Right cardiac atrium (tissue), 5 donors: ENCODE results near the gene WNT2B. TPM values are rescaled to one million over a fixed set of nuclear protein-coding genes. Genes with fewer than 3 reads are reported as not detected.
"Not testable (repeated sequence)": the region's sequence is repeated elsewhere in the genome, so short reads cannot be mapped to it uniquely, and the experiment has no call there.

Experiments
- ATAC-seq, 2 donors: fragments of 200-7000 bp; cut with Tn5 transposase; one replicate each; pipeline versions ENCODE4 v1.8.0 to v1.9.1; 2020; ENCODE audit warnings: moderate library complexity in 2 of 2, mild to moderate bottlenecking in 1 of 2
- DNase-seq, 3 donors: peaks; one replicate each; pipeline ENCODE4 v3.0.0-alpha.2; 2020
- H3K27ac ChIP-seq: one replicate; pipeline ENCODE4 v1.5.1; 2013; ENCODE audit warnings: mild to moderate bottlenecking, low read length, control low read depth, moderate library complexity
- H3K27me3 ChIP-seq: one replicate; pipeline ENCODE4 v1.6.1; 2013; ENCODE audit not compliant: control insufficient read depth, insufficient read depth
- H3K4me1 ChIP-seq: one replicate; pipeline ENCODE4 v1.6.1; 2013; ENCODE audit warnings: low read length; ENCODE audit not compliant: control insufficient read depth, insufficient read depth
- H3K4me3 ChIP-seq: one replicate; pipeline ENCODE4 v1.5.1; 2013; ENCODE audit warnings: low read length, control low read depth
- H3K9me3 ChIP-seq: one replicate; pipeline ENCODE4 v1.6.1; 2013; ENCODE audit warnings: low read length; ENCODE audit not compliant: control insufficient read depth
- WGBS: extraction: QIAGEN DNeasy Blood & Tissue Kit; methylation state at CpG from one replicate; pipeline ENCODE4 v1.1.7; 2013; 5-methylcytosine and 5-hydroxymethylcytosine counted together
- intact Hi-C, 4 donors: fragments of 100-400 bp; cut with DNase I; formaldehyde crosslinking; loops; one replicate each; pipeline versions ENCODE4 v1.11.0 to v1.14.0; 2022 to 2023
- long read RNA-seq, 4 donors: library from polyadenylated mRNA; unstranded; transcript quantifications; one replicate each; pipeline ENCODE4 v2.0.0, GENCODE V29; 2020 to 2021
- polyA plus RNA-seq: library from polyadenylated mRNA; stranded (reverse); fragments of 200-250 nt; gene quantifications from one replicate; pipeline ENCODE4 v1.2.3, GENCODE V29; 2013
- total RNA-seq, 4 donors: library from RNA; stranded (reverse); fragmentation: NEBNext Ultra II Directional; extraction: Animal tissue kit (Norgen Biotek cat#: 25700); gene quantifications; one replicate each; pipeline ENCODE4 v1.2.1, GENCODE V29; 2021
- donor health status: healthy with polysubstance abuse.
- donor health status: DM: no; HTN: yes; CAD: no.
- donor health status: DM: no; HTN: no; CAD: no.
- donor health status: DM: no; HTN: yes; CAD: no; lungs with severe emphysema.
- donor health status: DM: yes; HTN: yes; CAD: no.

WNT2B gene
- total RNA-seq (10 to 100 TPM in 3 of 4 donors, 1 to 10 TPM in 1; 7.1 to 14.1 (median 11.9) TPM), polyA plus RNA-seq (3.5 TPM)
- long read RNA-seq, donor 1, transcript WNT2B-202 (5 exons, 3,818 nt) = major isoform, 18 of 27 reads
- long read RNA-seq, donor 1, partial matches to known transcripts = 4 of 27 reads
- long read RNA-seq, donor 1, other reads (novel, unspliced or antisense) = 5 of 27 reads
- long read RNA-seq, donor 2, transcript WNT2B-202 (5 exons, 3,818 nt) = major isoform, 21 of 25 reads
- long read RNA-seq, donor 2, partial matches to known transcripts = 3 of 25 reads
- long read RNA-seq, donor 2, other reads (novel, unspliced or antisense) = 1 of 25 reads
- long read RNA-seq, donor 3, transcript WNT2B-202 (5 exons, 3,818 nt) = major isoform, 21 of 28 reads
- long read RNA-seq, donor 3, partial matches to known transcripts = 1 of 28 reads
- long read RNA-seq, donor 3, other reads (novel, unspliced or antisense) = 6 of 28 reads
- long read RNA-seq, donor 4, transcript WNT2B-202 (5 exons, 3,818 nt) = major isoform, 19 of 20 reads
- long read RNA-seq, donor 4, partial matches to known transcripts = 1 of 20 reads
- long read RNA-seq, donor 4, other reads (novel, unspliced or antisense) = 0 of 20 reads

DNA sequence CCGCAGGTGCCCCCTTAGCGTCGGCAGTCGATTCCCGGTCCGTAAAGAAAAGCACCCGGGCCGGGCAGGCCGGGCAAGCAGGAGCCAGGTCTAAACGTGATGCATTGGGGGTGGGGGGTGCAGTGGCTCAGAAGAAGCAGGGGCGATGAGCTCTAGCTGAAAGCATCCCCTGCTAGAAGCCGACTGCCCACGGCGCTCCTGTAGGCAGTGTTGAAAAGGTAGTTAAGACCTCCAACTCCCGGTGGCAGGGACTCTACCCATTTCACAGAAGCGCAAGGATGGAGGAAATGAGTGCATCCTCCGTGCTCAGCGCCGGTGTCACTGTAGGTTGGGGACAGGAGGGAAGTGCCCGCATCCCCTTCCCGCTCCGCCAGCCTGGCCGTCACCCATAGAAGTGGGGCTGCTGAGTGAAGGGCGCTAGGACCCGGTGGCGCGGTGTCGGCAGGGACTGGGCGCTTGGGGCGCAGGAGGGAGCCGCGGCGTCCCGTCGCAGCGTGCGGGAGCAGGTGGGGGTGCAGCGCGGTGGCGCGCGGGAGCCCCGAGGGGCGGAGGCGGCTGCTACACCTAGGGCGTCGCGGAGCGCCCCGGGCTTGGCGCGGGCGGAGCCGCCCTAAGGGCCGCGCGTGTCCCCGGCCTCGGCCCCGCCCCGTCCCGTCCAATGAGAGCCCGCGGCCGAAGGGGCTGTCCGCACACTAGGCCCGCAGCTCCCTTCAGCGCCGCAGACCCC, at the start of gene WNT2B:
Gene WNT2B (plus strand): TSS at position 688 of the 727 bp plus-strand sequence. CDS start 298 bp downstream, outside the sequence.
- intact Hi-C loops = loop anchor here in 2 of 4 donors (10.0 kb wide), 1 partner anchor 196 kb away; the partner anchor contains the start of gene RHOC (in 2 of the 2)
- H3K27ac ChIP-seq = no peak within 1 kb of the TSS
- peak; percentile 34 to 66 (median 64) for DNase-seq

DNA sequence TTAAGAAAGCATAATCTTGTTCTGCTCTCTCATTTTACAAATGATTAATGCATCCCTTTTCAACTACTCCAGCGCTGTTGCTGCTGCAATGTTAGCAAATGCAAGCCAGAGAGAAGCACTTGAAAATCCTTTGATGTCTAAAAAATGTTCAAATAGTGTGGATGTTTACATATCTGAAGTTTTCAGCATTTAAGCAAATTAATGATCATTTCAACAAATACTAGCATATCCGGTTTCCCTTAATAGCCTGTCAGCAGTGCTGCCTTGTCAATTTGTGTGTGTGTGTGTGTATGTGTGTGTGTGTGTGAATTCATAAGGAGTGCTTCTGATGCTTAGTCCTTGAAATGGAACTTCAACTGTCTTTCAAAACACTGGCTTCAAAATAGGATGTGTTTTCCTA, 48.1 kb upstream of the WNT2B start:
- no peak overlapping the region for H3K4me3 ChIP-seq
- H3K27me3 ChIP-seq = no peaks in the 10 kb centered on the region
- WGBS = 82% methylated on average over 2 of the region's 2 CpGs
- H3K9me3 ChIP-seq = no peaks in the 10 kb centered on the region
- intact Hi-C loops = no loop called here
- no peaks in the 10 kb centered on the region for H3K4me1 ChIP-seq
- no peak overlapping the region for H3K27ac ChIP-seq
- DNase-seq = no peak
- no peak for ATAC-seq

More for the DNA sequence above, at the start of gene WNT2B:
- H3K4me1 ChIP-seq = no peaks in the 10 kb centered on the region
- peak within 1 kb of the TSS; percentile 51 for H3K4me3 ChIP-seq
- under 1% methylated on average over 69 of the region's 69 CpGs for WGBS
- no peaks in the 10 kb centered on the region for H3K27me3 ChIP-seq
- no peaks in the 10 kb centered on the region for H3K9me3 ChIP-seq
- peak; percentile 48 to 63 for ATAC-seq

DNA sequence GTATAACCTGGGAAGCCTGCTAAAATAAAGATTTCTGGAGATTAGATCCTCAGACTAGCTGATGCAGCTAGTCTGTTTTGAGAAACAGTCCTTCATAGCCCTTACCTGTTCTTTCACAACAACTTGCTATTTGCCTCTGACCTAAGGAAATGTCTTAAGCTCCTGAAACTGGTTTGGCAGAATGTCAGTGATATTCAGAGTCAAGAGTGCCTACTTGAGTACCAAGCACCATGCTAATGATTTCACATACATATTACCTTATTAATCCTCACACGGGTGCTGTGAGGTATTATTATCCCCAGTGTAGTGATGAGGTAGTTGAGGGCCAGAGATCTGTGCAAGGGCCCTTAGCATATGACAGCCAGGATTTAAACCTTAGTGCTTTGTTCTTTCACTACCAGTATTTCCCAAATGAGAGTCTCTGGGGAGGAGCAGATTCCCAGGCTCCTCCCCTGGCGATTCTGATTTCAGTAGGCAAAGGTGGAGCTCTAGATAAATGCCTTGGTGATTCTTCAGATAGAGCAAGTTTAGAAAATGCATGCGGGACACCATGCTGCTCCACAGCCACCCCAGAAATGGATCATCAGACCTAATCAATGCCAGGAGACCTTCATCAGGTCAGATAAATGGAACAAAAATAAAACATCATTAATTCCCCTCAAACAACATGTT, 47.4 kb upstream of the WNT2B start:
- Histone ChIP-seq H3K27me3 (no peaks in the 10 kb centered on the region), H3K4me1 (no peaks in the 10 kb centered on the region), H3K9me3 (no peaks in the 10 kb centered on the region), H3K27ac (peak overlapping the region; percentile 7), H3K4me3 (no peak overlapping the region)
- ATAC-seq = no peak
- WGBS = 63% methylated on average over 3 of the region's 3 CpGs
- intact Hi-C loops = no loop called here
- no peak for DNase-seq

DNA sequence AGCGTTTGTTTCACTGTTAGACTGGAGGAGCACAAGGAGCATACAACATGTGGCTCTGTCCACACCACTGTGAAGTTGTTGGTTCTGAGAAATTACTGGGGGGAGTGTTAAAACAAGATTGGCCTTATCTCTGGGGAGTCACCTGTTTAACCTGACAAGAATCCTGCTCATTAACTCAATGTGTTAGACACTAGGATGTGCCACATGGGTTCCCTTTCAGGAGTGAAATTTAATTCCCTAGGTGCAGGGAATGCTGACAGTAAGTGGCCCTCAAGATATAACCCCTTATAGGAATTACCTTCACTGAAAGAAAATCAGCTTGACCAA, 45.8 kb upstream of the WNT2B start:
- no peaks in the 10 kb centered on the region for H3K9me3 ChIP-seq
- no peaks in the 10 kb centered on the region for H3K27me3 ChIP-seq
- no peaks in the 10 kb centered on the region for H3K4me1 ChIP-seq
- ATAC-seq = no peak
- DNase-seq = no peak
- 61% methylated on average over 1 of the region's 1 CpG for WGBS
- intact Hi-C loops = no loop called here
- H3K4me3 ChIP-seq = no peak overlapping the region
- no peak overlapping the region for H3K27ac ChIP-seq

DNA sequence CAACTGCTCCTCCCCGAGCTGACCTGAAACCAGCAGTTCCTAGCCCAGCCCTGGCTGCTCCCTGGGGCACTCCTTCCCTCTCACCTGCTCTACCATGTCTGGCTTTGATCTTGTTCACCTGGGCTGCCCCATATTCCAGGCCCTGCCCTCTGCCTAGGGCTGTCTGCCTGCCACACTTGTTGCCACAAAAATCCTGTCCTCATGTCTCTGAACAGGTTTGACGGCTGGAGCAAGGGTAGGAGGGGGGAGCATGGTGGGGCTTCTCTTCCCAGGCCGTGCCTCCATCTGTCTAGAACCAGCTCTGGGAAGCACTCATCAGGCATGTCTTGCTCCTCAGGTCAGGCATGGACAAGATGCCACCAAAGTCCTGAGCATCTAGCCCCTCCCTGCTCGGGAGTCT, 44.3 kb upstream of the WNT2B start:
- Histone ChIP-seq H3K27me3 (no peaks in the 10 kb centered on the region), H3K4me1 (no peaks in the 10 kb centered on the region), H3K4me3 (no peak overlapping the region), H3K27ac (no peak overlapping the region), H3K9me3 (no peaks in the 10 kb centered on the region)
- WGBS = 61% methylated on average over 4 of the region's 4 CpGs
- no peak for ATAC-seq
- DNase-seq = no peak
- intact Hi-C loops = loop anchor here in 1 of 4 donors (2.0 kb wide), 1 partner anchor 72 kb away; no protein-coding TSS in a partner anchor

DNA sequence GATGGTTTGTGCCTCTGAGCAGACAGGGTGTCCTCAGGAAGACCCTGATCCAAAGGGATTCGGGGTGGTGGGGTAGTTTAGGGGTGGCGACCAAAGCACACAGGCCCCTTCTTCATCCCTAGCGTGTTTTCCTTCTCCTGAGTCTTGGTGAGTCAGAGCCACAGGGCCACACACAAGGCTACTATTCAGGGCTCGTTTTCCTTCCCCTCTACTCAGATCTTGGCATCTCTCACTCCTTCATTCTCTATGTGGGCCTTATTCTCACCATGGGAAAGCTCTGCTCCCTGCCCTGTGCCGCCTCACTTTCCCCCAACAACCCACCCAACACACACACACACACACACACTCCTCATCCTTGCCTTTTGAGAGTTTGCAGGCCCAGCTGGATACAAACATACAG, 43.6 kb upstream of the WNT2B start:
- H3K4me3 ChIP-seq = no peak overlapping the region
- H3K4me1 ChIP-seq = no peaks in the 10 kb centered on the region
- 60% methylated on average over 5 of the region's 5 CpGs for WGBS
- H3K27ac ChIP-seq = peak overlapping the region; percentile 76
- H3K27me3 ChIP-seq = no peaks in the 10 kb centered on the region
- intact Hi-C loops = loop anchor here in 2 of 4 donors (2.0 to 5.0 kb wide), 2 partner anchors 68 to 72 kb away; partner anchors contain the start of gene CTTNBP2NL (in 1 of the 2)
- ATAC-seq (peak in 1 of 2 donors; percentile 8), DNase-seq (no peak)
- H3K9me3 ChIP-seq = no peaks in the 10 kb centered on the region

DNA sequence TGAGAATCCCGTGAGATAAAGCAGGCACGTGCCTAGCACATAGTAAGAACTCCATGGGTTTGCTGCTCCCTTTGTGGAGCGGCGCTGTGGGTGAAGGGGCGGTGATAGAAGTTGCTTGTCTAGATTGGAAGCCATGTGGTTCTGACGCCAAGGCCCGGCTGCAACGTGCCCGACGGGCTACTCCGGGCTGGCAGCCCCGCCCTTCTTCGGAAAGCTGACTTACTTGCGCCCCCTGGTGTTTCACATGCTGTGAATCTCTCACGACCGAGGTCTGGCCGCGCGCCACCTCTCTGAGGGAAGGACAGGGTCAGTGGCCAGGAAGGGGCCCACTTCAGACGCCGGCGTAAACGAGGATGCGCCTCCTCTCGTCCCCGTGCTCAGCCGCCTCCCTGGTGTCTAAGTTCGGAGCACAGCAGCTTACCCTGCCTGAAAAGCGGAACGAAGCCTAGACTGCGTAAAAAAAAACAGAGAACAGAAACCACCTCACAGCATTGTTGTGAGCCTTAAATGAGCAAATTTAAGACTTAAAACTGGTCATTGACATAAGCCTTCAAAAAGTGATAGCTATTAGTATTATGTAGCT, 42.6 kb upstream of the WNT2B start:
- H3K9me3 ChIP-seq = no peaks in the 10 kb centered on the region
- peak; percentile 97 to 98 (median 98) for DNase-seq
- H3K4me3 ChIP-seq = peak overlapping the region; percentile 36
- H3K27me3 ChIP-seq = no peaks in the 10 kb centered on the region
- H3K4me1 ChIP-seq = no peaks in the 10 kb centered on the region
- H3K27ac ChIP-seq = peak overlapping the region; percentile 76
- WGBS = 1% methylated on average over 31 of the region's 31 CpGs
- ATAC-seq = peak; percentile 92 to 93
- intact Hi-C loops = loop anchor here in 3 of 4 donors (1.0 to 5.0 kb wide), 3 partner anchors 69 to 76 kb away; partner anchors contain the start of gene CTTNBP2NL (in 1 of the 3)

DNA sequence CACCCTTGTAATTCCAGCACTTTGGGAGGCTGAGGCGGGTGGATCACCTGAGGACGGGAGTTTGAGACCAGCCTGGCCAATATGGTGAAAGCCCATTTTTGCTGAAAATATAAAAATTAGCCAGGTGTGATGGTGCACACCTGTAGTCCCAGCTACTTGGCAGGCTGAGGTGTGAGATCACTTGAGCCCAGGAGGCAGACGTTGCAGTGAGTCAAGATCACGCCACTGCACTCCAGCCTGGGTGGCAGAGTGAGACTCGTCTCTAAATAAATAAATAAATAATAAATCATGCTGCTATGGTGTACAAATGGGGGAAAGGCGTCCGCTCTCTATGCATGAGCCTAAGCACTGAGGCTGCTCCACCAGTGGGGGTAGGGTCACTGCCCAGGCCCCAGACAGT, 38.4 kb upstream of the WNT2B start:
- H3K27me3 ChIP-seq, ATAC-seq, H3K4me1 ChIP-seq, intact Hi-C loops, H3K27ac ChIP-seq, H3K4me3 ChIP-seq, DNase-seq, H3K9me3 ChIP-seq: not testable (repeated sequence)
- WGBS = 86% methylated on average over 7 of the region's 7 CpGs

DNA sequence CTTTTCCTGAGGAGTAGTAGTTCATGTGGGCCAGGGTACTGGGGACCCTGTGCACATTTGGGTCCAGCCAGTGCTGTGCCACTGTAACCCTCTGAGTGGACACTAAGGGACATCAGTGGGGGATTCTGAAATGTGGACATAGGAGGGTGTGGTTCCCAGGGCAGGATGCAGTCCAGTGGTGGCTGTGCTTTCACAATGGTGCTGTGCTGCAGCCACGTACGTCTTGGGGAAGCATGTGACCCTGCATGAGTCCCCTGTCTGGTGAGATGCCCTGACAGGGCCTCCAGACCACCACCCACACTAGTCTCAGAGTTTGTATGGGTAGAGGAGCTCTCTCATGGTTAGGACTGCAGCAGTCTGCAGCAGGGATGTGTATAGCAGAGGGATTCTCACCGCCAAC, 37.8 kb upstream of the WNT2B start:
- WGBS = 75% methylated on average over 3 of the region's 3 CpGs
- no peak overlapping the region for H3K4me3 ChIP-seq
- intact Hi-C loops = no loop called here

DNA sequence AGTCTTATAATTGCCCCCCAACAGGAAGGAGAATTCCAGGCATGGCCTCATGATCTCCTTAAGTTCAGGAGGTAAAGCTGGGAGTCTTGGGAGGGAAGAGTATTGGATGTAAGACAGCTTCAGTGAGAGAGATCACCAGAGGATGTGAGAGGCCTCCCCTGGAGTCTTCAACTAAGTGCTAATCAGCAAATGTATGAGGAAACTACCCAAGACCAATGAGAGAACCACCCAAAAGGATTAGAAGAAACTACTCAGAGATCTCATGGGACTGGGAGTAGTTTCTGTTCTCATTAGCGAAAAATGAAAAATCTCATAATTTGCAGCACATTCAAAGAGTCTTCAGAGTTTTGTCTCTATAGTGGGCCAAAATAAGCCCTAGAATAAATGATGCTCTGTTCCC, 36.6 kb upstream of the WNT2B start:
- H3K4me1 ChIP-seq = no peaks in the 10 kb centered on the region
- intact Hi-C loops = no loop called here
- H3K4me3 ChIP-seq = no peak overlapping the region
- no peak overlapping the region for H3K27ac ChIP-seq
- ATAC-seq (no peak), DNase-seq (no peak)
- 96% methylated on average over 1 of the region's 1 CpG for WGBS
- H3K9me3 ChIP-seq = peaks cover 1% of the 10 kb centered on the region
- no peaks in the 10 kb centered on the region for H3K27me3 ChIP-seq

More for the DNA sequence above, 37.8 kb upstream of the WNT2B start:
- Histone ChIP-seq H3K4me1 (no peaks in the 10 kb centered on the region), H3K27me3 (no peaks in the 10 kb centered on the region), H3K27ac (no peak overlapping the region), H3K9me3 (no peaks in the 10 kb centered on the region)
- DNase-seq = no peak
- ATAC-seq = no peak
